Measurements from ENCODE around the gene ITPRID2.

The ITPRID2 gene

GRCh38 chr2:181949047-181949446, 57.5 kb downstream of the ITPRID2 start:
- H3K27ac ChIP-seq (ENCODE audit: low read depth, low read length), result no peak overlapping the region
- no peak overlapping the region for H3K9ac ChIP-seq (ENCODE audit: low read length)
- H3K4me3 ChIP-seq (ENCODE audit: insufficient read depth, low read length, poor library complexity, severe bottlenecking), result no peak overlapping the region
- H3F3A ChIP-seq (ENCODE audit: insufficient read depth), result no peaks in the 10 kb centered on the region
- no peaks in the 10 kb centered on the region for H4K20me1 ChIP-seq (ENCODE audit: low read depth, low read length)
- no peaks in the 10 kb centered on the region for H3K27me3 ChIP-seq (ENCODE audit: low read length)
- H3K79me2 ChIP-seq (ENCODE audit: insufficient read depth, low read length), result no peaks in the 10 kb centered on the region
- no peak overlapping the region for H2AFZ ChIP-seq (ENCODE audit: low read depth, low read length, severe bottlenecking)
- no peak overlapping the region for H3K4me2 ChIP-seq (ENCODE audit: low read depth, low read length, poor library complexity, severe bottlenecking)
- no peak for TF ChIP-seq CTCF (IDR thresholded peaks at IDR 0.05; ENCODE audit: insufficient read depth, low read length, poor library complexity, severe bottlenecking)
- no peak for TF ChIP-seq EZH2phosphoT487 (conservative IDR thresholded peaks at IDR 0.05; ENCODE audit: low read length)
- H3K9me3 ChIP-seq (ENCODE audit: insufficient read depth, low read length), result no peaks in the 10 kb centered on the region
- H3K9me2 ChIP-seq (replicated peaks; ENCODE audit: insufficient read depth, low read length), result no peaks in the 10 kb centered on the region
- H3K36me3 ChIP-seq (ENCODE audit: low read length), result no peaks in the 10 kb centered on the region

GRCh38 chr2:181952404-181953226, 61.1 kb downstream of the ITPRID2 start:
- Histone ChIP-seq H3K4me2 (ENCODE audit: low read depth, low read length, poor library complexity, severe bottlenecking) (no peak overlapping the region), H3K36me3 (ENCODE audit: low read length) (no peaks in the 10 kb centered on the region), H4K20me1 (ENCODE audit: low read depth, low read length) (no peaks in the 10 kb centered on the region), H3K27ac (ENCODE audit: low read depth, low read length) (no peak overlapping the region), H3K9ac (ENCODE audit: low read length) (no peak overlapping the region), H3K4me3 (ENCODE audit: insufficient read depth, low read length, poor library complexity, severe bottlenecking) (no peak overlapping the region), H3K27me3 (ENCODE audit: low read length) (no peaks in the 10 kb centered on the region), H3K9me3 (ENCODE audit: insufficient read depth, low read length) (no peaks in the 10 kb centered on the region), H3K9me2 (replicated peaks; ENCODE audit: insufficient read depth, low read length) (no peaks in the 10 kb centered on the region), H2AFZ (ENCODE audit: low read depth, low read length, severe bottlenecking) (no peak overlapping the region), H3F3A (ENCODE audit: insufficient read depth) (no peaks in the 10 kb centered on the region), H3K79me2 (ENCODE audit: insufficient read depth, low read length) (no peaks in the 10 kb centered on the region)
- TF ChIP-seq CTCF (IDR thresholded peaks at IDR 0.05; ENCODE audit: insufficient read depth, low read length, poor library complexity, severe bottlenecking) (no peak), EZH2phosphoT487 (conservative IDR thresholded peaks at IDR 0.05; ENCODE audit: low read length) (no peak)

GRCh38 chr2:181953881-181954537, 62.5 kb downstream of the ITPRID2 start:
- peak overlapping the region; percentile 40 for H3K9ac ChIP-seq (ENCODE audit: low read length)
- peak overlapping the region; percentile 93 for H2AFZ ChIP-seq (ENCODE audit: low read depth, low read length, severe bottlenecking)
- no peaks in the 10 kb centered on the region for H3K9me3 ChIP-seq (ENCODE audit: insufficient read depth, low read length)
- H3K27ac ChIP-seq (ENCODE audit: low read depth, low read length), result no peak overlapping the region
- no peaks in the 10 kb centered on the region for H3F3A ChIP-seq (ENCODE audit: insufficient read depth)
- no peaks in the 10 kb centered on the region for H3K79me2 ChIP-seq (ENCODE audit: insufficient read depth, low read length)
- H4K20me1 ChIP-seq (ENCODE audit: low read depth, low read length), result no peaks in the 10 kb centered on the region
- H3K36me3 ChIP-seq (ENCODE audit: low read length), result no peaks in the 10 kb centered on the region
- H3K4me3 ChIP-seq (ENCODE audit: insufficient read depth, low read length, poor library complexity, severe bottlenecking), result peak overlapping the region; percentile 38
- TF ChIP-seq EZH2phosphoT487 (conservative IDR thresholded peaks at IDR 0.05; ENCODE audit: low read length) (no peak), CTCF (IDR thresholded peaks at IDR 0.05; ENCODE audit: insufficient read depth, low read length, poor library complexity, severe bottlenecking) (peak; percentile 73)
- no peaks in the 10 kb centered on the region for H3K9me2 ChIP-seq (replicated peaks; ENCODE audit: insufficient read depth, low read length)
- no peaks in the 10 kb centered on the region for H3K27me3 ChIP-seq (ENCODE audit: low read length)
- peak overlapping the region; percentile 58 for H3K4me2 ChIP-seq (ENCODE audit: low read depth, low read length, poor library complexity, severe bottlenecking)

Data from SU-DHL-6 (cell line).